GM18499 (cell line): Measurements from ENCODE around the gene GLP1R.

Source experiments
- ATAC-seq: cut with Tn5 transposase; IDR thresholded peaks from one replicate; pipeline ENCODE4 v1.9.1; 2021; ENCODE audit warnings: moderate number of reproducible peaks; ENCODE audit not compliant: insufficient read depth, unreplicated experiment

The GLP1R gene

DNA sequence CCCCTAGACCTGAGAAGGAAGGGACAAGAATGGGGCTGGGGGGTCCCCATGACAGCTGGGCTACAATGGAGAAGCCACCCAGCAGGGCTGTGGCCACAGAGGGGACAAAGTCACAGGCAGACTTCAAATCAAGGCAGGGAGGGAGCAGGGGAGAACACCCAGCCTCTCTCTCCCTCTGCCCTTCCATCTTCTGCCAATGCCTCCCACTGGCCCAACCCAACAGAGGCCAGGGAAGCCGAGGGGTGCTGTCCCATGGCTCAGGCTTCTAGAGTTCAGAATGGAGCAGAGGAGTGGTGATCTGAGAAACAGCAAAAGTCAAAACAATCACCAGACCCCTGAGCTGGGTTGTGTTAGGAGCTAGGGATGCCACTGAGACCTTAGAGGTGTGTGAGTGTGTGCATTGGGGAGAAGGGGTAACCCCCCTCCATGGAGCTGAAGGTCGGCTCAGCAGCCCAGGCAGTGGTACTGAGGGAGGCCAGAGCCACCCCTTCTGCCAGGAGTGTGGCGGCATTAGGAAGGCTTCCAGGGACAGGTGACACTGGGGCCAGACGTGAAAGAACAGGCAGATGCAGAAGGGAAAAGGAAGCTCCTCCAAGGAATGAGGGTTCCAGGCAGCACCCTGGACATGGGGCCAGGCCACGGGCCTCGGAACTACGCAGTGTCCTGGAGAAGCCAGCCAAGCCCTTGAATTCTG is 12.0 kb downstream of the GLP1R start:
- ATAC-seq, result no peak

DNA sequence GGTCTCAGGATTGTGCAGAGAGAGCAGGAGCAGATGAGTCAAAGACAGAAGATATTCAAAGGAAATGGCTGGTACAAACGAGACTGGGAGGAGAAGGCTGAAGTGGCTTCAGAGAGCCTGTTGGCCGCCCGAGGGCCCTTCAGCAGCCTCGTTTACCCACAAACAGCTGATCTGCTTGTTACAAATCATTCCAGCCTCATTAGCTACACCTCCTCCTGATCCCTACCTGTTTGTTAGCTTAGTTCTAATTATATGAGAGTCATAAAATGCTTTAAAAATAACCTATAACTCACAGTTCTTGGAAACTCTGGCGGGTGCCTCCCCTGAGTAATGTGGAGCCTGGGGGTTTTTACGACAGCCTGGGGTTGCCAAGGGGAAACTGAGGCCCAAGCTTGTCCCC is 12.6 kb downstream of the GLP1R start:
- no peak for ATAC-seq

- ATAC-seq, result no peak
Observed at GRCh38 chr6:39061588-39061987, 13.0 kb downstream of the GLP1R start.

GRCh38 chr6:39062014-39062740 is 13.6 kb downstream of the GLP1R start:
- no peak for ATAC-seq

DNA sequence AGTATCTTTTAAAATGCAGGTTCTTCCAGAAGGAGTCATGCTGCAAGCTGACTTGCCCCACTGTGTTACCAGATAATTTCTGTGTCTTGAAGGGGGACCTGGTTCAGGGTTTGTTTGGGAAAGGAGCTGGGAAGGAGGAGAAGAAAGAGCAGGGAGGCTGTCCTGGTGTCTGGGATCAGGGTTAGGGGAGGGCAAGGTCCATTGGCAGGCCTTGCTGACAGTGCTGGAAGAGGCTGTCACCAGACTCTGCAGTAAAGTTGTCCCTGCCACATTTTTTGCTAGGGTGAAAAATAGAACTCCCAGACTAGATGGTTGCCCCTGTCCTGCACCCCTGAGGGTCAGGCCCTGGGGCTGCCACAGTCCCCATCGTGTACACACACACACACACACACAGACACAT is 14.9 kb downstream of the GLP1R start:
- no peak for ATAC-seq

DNA sequence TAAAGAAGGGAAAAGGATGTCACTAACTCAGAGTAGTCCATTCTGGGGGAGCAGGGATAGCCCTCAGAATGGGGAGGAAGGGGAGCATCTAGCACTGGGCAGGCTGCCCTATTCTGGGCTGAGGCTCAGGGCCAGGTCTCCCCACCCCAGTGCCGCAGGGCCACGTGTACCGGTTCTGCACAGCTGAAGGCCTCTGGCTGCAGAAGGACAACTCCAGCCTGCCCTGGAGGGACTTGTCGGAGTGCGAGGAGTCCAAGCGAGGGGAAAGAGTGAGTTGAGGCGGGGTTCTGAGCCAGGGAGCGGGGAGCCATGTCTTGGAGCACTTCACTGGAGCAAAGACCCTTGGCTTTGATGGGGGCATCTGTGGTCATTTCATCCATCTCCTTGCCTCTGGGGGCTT is 17.0 kb downstream of the GLP1R start:
- no peak for ATAC-seq

GRCh38 chr6:39068391-39068790 is 19.8 kb downstream of the GLP1R start:
- no peak for ATAC-seq

DNA sequence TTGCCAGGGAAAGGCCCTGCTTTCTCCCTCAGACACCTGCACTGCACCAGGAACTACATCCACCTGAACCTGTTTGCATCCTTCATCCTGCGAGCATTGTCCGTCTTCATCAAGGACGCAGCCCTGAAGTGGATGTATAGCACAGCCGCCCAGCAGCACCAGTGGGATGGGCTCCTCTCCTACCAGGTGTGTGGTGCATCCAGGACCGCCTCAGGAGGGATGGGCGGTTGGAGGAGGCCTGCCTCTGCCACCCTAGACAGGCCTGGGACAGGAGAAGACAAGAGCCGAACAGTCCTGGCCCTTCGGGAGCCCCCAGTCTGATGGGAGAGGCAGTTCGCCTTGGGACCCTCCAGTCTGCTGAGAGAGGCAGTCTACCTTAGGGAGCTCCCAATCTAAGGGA is 24.2 kb downstream of the GLP1R start:
- no peak for ATAC-seq

GRCh38 chr6:39073471-39074355 is 25.1 kb downstream of the GLP1R start:
- no peak for ATAC-seq

DNA sequence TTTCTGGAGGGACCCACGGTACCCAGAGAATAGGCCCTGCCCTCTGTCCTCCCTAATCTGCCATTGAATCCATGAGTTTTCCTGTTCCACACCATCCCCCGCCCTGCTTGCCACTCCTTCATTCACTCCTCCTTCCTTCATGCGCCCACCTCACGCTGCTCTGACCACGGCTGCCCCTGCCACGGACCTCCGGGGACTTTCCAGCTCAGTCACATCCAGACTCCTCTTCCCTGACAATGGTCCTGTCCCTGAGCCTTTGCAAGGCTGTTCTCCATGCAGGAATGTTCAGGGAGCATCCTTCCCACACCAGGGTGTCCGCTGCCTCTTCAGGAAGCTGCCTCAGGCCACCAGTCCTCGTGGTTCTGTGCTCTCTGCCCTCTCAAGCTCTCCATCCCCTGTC is 25.9 kb downstream of the GLP1R start:
- ATAC-seq, result no peak

DNA sequence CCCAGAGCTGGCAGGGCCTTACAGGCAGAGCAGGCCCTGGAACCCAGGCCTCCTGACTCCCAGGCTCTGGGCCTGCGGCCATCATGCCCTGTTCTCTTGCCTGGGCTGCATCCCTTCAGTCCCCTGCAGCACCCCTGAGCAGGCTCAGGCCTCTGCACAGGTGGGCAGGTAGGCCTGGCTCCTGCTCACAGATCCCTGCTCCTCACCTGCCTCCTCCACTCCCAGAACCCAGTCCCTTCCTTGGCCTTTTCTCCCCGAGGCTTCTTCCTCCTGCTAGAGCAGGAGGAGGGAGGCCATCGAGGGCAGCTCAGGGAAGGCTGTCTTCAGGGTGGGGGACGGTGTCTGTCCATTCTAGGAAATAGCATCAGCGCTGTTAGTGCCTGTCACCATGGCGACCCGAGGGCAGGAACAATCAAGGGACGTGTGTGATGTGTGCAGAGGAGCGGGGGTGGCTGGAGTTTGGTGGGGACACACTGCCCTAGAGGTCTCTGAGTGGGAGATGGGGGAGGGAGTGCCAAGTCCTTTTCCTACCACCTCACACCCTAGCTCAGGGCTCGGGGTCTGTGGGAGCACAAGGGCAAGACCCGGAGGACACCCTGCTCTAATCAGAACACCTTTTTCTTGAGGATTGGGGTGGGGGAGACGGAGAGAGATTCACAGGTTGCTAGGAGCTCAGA is 26.6 kb downstream of the GLP1R start:
- ATAC-seq, result no peak

GRCh38 chr6:39075807-39076622 is 27.4 kb downstream of the GLP1R start:
- no peak for ATAC-seq

GRCh38 chr6:39076623-39077535 is 28.3 kb downstream of the GLP1R start:
- ATAC-seq, result no peak

DNA sequence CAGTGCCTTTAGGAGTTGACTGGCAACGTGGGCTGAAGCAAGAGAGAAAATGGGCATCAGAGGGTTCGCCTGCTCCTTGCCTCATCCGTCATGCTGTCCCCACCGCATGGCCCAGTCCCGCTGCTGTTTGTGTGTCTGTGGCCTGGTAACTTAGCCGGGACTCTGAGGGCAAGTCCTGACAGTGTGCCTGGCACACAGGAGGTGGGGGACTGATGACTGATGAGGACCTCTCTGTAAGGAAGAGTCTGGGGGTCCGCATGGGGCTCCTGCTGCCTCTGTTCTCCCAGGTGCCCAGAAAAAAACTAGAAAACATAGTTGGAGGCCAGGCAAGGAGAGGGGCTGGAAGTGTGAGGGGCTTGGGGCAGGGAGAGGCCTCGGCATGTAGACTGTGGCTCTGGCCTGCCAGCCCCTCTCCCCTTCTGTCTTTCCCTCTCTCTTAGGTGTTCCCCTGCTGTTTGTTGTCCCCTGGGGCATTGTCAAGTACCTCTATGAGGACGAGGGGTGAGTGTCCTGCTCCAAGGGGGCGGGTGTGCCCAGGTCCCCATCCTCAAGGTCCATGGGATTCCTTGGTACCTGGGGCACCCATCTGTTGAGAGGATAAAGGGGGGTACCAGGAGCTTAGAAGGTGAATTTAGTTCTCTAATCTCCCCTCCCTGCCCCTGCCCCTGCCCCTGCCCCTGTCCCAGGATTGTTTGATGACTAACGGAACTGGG is 29.5 kb downstream of the GLP1R start:
- no peak for ATAC-seq

DNA sequence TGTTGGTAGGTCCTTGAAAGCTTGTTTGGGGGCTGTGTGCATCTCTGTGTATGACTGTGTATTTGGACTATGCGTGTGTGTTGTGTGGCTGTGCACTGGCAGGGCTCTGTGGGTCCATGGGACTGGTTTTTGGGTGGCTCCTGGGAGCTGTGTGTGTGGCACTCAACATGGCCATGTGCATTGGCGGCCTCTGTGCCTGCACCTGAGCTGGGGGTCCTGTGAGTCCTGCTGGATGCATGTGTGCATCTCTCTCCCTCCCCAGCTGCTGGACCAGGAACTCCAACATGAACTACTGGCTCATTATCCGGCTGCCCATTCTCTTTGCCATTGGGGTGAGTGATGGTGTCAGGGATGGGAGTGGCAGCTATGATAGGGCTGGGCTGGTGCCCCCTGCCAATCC is 30.1 kb downstream of the GLP1R start:
- ATAC-seq, result no peak

GRCh38 chr6:39079197-39080125 is 30.9 kb downstream of the GLP1R start:
- ATAC-seq, result no peak

DNA sequence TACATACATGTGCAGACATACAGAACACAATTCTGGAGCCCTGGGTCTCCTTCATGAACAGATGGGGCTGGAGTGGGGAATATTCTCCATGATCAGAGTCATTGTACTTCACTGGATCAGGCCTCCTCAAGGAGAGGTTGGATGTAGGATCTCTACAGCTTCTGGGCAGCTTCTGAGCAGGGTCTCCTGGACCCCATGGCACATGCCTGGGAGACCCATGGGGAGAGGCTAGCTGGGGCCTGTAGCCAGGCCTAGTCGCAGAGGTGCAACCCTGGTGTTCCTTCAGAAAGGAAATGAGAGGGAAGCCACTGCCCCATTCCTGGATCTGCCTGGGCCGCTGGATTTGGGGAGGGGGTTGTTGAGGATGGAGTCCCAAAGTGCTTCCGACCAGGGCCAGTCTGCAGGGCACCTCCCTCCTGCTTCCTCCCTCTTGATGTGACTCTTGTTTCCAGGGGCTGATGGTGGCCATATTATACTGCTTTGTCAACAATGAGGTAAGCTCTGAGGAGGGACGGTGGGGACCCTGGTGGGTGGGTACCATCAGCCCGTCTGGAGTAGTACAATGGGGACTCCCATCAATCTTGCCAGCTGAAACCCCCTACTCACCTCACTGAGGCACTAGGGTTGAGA is 31.8 kb downstream of the GLP1R start:
- ATAC-seq, result no peak
